Lower lobe of right lung (tissue), 2 donors: Measurements from ENCODE around the gene TMEM269. TPM values are rescaled to one million over a fixed set of nuclear protein-coding genes. Genes with fewer than 3 reads are reported as not detected.
"Not testable (repeated sequence)": the region's sequence is repeated elsewhere in the genome, so short reads cannot be mapped to it uniquely, and the experiment has no call there.

Experiments used
- ATAC-seq, 2 donors: fragments of 200-7000 bp; cut with Tn5 transposase; one replicate each; pipeline ENCODE4 v1.9.1; 2020 to 2022; ENCODE audit warnings: mild to moderate bottlenecking in 2 of 2, moderate library complexity in 2 of 2
- DNase-seq: peaks from one replicate; pipeline ENCODE4 v3.0.0-alpha.2; 2020
- H3K27ac ChIP-seq: fragments of 200-600 bp; one replicate; pipeline ENCODE4 v1.8.0; 2022
- H3K27me3 ChIP-seq: fragments of 200-600 bp; one replicate; pipeline ENCODE4 v1.8.0; 2022; ENCODE audit warnings: low read depth
- H3K36me3 ChIP-seq: fragments of 200-600 bp; one replicate; pipeline ENCODE4 v1.8.0; 2022; ENCODE audit warnings: mild to moderate bottlenecking
- H3K4me1 ChIP-seq: fragments of 200-600 bp; one replicate; pipeline ENCODE4 v1.8.0; 2022
- H3K4me3 ChIP-seq: fragments of 200-600 bp; one replicate; pipeline ENCODE4 v1.8.0; 2022; ENCODE audit warnings: mild to moderate bottlenecking
- H3K9me3 ChIP-seq: fragments of 200-600 bp; one replicate; pipeline ENCODE4 v1.8.0; 2022
- CTCF ChIP-seq: fragments of 200-600 bp; IDR thresholded peaks from one replicate; pipeline ENCODE4 v1.8.0; 2022; ENCODE audit warnings: antibody characterized with exemption, mild to moderate bottlenecking
- intact Hi-C: fragments of 100-400 bp; cut with DNase I; formaldehyde crosslinking; loops from one replicate; pipeline ENCODE4 v1.11.0; 2022
- total RNA-seq: library from RNA; stranded (reverse); fragmentation: NEBNext Ultra II Directional; extraction: Animal tissue kit (Norgen Biotek cat#: 25700); gene quantifications from one replicate; pipeline ENCODE4 v1.2.1, GENCODE V29; 2021
- donor health status: DM: no; HTN: yes; CAD: no; lungs with severe emphysema.

TMEM269 gene
- total RNA-seq, 1 donor from 2014 or later, result not detected

GRCh38 chr1:42807056-42807668 lies 22.4 kb downstream of the TMEM269 start:
- ATAC-seq (no peak), DNase-seq (no peak)
- Histone ChIP-seq H3K4me3 (no peak overlapping the region), H3K4me1 (no peaks in the 10 kb centered on the region), H3K9me3 (no peaks in the 10 kb centered on the region), H3K27me3 (no peaks in the 10 kb centered on the region), H3K36me3 (peaks cover 16% of the 10 kb centered on the region), H3K27ac (no peak overlapping the region)
- TF ChIP-seq CTCF, result no peak
- intact Hi-C loops, result no loop called here

DNA sequence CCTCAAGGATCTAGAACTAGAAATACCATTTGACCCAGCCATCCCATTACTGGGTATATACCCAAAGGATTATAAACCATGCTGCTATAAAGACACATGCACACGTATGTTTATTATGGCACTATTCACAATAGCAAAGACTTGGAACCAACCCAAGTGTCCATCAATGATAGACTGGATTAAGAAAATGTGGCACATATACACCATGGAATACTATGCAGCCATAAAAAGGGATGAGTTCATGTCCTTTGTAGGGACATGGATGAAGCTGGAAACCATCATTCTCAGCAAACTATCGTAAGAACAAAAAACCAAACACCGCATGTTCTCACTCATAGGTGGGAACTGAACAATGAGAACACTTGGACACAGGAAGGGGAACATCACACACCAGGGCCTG lies 30.0 kb downstream of the TMEM269 start:
- intact Hi-C loops, DNase-seq, ATAC-seq, H3K4me3 ChIP-seq, H3K9me3 ChIP-seq, H3K27me3 ChIP-seq, H3K27ac ChIP-seq, H3K36me3 ChIP-seq: not testable (repeated sequence)
- H3K4me1 ChIP-seq, result peaks cover 13% of the 10 kb centered on the region

- intact Hi-C loops, result no loop called here
- H3K27ac ChIP-seq, result peak overlapping the region; percentile 98
Measured at GRCh38 chr1:42815941-42816584, 31.3 kb downstream of the TMEM269 start.

GRCh38 chr1:42816585-42817439 lies 32.0 kb downstream of the TMEM269 start, which contains the start of the genes ERMAP and SVBP:
ERMAP (plus strand) TSS chr1:42817122; CDS start chr1:42830449, 13,327 bp downstream.
SVBP (minus strand) TSS chr1:42817397; CDS start chr1:42816544, 853 bp downstream.
- DNase-seq, result peak; percentile 95
- Histone ChIP-seq H3K27ac (peak within 1 kb of the TSS; percentile 98), H3K36me3 (no peaks in the 10 kb centered on the region), H3K4me3 (peak within 1 kb of the TSS; percentile 72), H3K27me3 (no peaks in the 10 kb centered on the region), H3K9me3 (no peaks in the 10 kb centered on the region), H3K4me1 (peaks cover 13% of the 10 kb centered on the region)
- no peak for TF ChIP-seq CTCF
- intact Hi-C loops, result no loop called here
- peak; percentile 99 for ATAC-seq

More at GRCh38 chr1:42815941-42816584, 31.3 kb downstream of the TMEM269 start:
- no peak for TF ChIP-seq CTCF
- no peaks in the 10 kb centered on the region for H3K9me3 ChIP-seq
- no peak for ATAC-seq
- no peaks in the 10 kb centered on the region for H3K27me3 ChIP-seq
- no peak for DNase-seq
- H3K36me3 ChIP-seq, result peaks cover 2% of the 10 kb centered on the region
- peaks cover 13% of the 10 kb centered on the region for H3K4me1 ChIP-seq
- H3K4me3 ChIP-seq, result peak overlapping the region; percentile 72

DNA sequence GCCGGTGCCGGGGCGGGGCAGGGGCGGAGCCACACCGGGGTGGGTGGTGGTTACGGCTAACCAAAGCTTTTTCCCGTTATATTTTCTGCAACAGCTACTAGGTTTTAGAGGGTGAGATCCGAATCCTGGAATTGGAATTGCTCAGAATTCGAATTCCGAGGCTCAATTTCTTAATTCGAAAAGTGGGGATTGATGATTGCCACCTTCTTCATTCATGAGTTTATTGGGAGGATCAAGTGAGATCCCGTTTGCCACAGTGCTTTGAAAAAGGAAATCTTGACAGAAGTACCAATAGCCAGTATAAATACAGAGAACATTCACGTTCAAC lies 32.6 kb downstream of the TMEM269 start:
- Histone ChIP-seq H3K27ac (peak overlapping the region; percentile 98), H3K27me3 (no peaks in the 10 kb centered on the region), H3K4me3 (peak overlapping the region; percentile 72), H3K36me3 (no peaks in the 10 kb centered on the region), H3K9me3 (no peaks in the 10 kb centered on the region), H3K4me1 (peaks cover 17% of the 10 kb centered on the region)
- intact Hi-C loops, result no loop called here
- ATAC-seq (no peak), DNase-seq (no peak)
- TF ChIP-seq CTCF, result no peak
